GM18499 (cell line): ENCODE data around the gene SLC8A1.

Experiments
- ATAC-seq: cut with Tn5 transposase; IDR thresholded peaks from one replicate; pipeline ENCODE4 v1.9.1; 2021; ENCODE audit warnings: moderate number of reproducible peaks; ENCODE audit not compliant: insufficient read depth, unreplicated experiment

SLC8A1 gene

GRCh38 chr2:40129725-40130124 lies 322.2 kb downstream of the SLC8A1 start:
- ATAC-seq = no peak

- no peak for ATAC-seq
Observed at GRCh38 chr2:40128796-40129195, 323.1 kb downstream of the SLC8A1 start.

- ATAC-seq = no peak
Observed at GRCh38 chr2:40127890-40128557, 323.9 kb downstream of the SLC8A1 start.

GRCh38 chr2:40127146-40127545 lies 324.7 kb downstream of the SLC8A1 start:
- no peak for ATAC-seq

DNA sequence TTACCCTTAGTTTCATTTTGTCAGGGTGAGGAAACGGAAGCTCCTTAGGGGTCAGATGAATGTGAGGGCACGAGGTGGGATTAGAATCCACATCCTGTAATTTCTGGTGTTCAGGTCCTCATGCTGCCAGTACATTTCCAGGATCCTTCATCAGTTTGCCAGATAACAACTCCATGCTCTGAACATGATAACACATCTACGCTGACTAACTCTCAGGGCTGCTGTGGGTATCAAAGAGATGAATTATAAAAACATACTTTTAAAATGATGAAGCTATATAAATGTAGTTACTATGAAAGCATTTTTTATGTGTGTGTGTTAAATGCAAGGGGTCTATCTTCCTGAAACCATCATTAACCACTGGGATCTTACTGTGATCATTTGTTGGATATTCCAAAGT lies 325.9 kb downstream of the SLC8A1 start:
- ATAC-seq = no peak

- ATAC-seq = no peak
Observed at GRCh38 chr2:40123746-40124145, 328.1 kb downstream of the SLC8A1 start.

DNA sequence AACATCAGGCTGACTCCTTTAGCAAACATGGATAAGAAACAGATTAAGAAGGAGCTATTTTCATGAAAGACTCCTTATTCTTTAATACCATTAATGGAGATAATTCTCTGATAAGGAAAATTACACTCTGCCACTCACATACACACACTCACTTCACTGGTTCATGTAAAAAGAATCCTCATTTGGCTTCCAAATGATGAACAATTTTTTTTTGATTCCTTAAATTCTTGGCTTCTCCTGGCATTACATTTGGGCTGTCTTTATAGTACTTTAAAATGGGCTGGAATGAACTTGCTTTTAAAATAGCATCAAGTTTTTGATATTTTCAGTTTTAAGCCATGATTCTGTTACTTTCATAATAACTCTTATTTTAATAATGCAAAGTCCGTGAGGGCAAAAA lies 328.6 kb downstream of the SLC8A1 start:
- no peak for ATAC-seq

GRCh38 chr2:40120957-40121356 lies 330.9 kb downstream of the SLC8A1 start:
- ATAC-seq = no peak

DNA sequence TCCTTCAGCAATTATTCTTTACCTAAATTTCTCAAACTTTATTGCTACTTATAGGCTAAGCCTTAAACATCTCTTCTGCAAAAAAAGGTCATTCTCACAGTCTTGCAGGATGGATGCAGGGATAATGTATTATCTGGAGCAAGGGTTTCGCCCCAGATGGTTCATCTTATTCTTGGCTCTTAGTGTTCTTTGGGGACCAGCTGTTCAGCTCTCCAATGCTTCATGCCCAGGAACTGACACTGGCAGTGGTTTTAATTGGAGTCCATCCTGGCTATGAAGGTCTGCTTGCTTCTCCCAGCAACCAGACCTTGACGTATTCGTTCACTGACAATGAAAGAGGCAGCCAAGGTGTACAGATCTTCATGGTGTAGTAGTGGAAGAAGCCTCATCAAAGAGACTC lies 331.9 kb downstream of the SLC8A1 start:
- no peak for ATAC-seq

GRCh38 chr2:40118622-40119021 lies 333.3 kb downstream of the SLC8A1 start:
- ATAC-seq = no peak

DNA sequence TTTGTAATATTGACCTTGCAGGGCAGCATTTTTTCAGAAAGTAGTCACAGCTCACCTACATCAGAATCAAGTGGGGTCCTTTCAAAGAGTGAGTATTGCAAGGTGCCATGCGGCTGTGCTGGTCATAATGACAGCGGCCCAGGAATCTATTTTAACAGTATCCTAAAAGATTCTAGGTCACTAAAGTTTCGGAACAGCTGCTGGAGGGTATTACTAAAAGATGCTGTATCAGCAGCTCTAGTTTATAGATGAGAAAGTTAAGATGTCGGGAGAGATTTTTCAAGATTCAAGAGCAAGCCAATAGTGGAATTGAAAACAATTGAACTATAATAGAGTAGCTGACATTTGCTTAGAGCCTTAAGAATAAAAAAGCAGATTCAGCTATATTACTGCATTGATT lies 336.0 kb downstream of the SLC8A1 start:
- no peak for ATAC-seq

DNA sequence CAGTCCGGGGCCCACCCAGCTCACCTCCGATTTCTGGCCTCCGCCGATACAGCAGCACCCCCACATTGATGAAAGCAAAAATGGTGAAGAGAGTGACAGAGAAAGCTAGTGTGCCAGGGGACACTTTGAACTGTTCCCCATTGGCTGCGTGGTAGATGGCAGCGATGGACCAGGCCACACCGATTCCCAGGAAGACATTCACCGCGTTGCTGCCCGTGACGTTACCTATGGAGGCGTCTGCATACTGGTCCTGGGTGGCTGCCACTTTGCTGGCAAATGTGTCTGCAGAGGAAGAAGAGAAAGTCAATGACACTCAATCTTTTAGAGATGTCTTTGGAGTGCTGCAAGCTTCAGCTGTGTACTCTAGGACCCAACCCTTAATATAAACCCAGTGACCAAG lies 336.5 kb downstream of the SLC8A1 start:
- no peak for ATAC-seq

DNA sequence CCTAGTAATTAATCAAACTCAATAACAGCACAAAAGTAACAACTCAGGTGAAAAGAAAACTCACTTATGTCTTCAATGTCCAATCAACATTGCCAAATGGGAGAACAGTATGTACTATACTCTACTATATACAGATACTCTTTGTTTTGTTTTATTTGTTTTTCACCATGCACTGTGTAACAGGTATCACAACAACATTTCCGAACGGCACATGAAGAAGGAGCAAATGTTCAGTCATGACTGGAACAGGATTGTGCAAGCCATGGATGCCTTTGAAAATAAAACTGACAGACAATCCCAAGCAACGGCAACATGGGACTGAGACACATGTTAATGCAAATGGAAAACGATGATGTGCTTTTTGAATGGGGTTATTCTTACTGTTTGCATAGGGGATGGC lies 337.9 kb downstream of the SLC8A1 start:
- no peak for ATAC-seq

DNA sequence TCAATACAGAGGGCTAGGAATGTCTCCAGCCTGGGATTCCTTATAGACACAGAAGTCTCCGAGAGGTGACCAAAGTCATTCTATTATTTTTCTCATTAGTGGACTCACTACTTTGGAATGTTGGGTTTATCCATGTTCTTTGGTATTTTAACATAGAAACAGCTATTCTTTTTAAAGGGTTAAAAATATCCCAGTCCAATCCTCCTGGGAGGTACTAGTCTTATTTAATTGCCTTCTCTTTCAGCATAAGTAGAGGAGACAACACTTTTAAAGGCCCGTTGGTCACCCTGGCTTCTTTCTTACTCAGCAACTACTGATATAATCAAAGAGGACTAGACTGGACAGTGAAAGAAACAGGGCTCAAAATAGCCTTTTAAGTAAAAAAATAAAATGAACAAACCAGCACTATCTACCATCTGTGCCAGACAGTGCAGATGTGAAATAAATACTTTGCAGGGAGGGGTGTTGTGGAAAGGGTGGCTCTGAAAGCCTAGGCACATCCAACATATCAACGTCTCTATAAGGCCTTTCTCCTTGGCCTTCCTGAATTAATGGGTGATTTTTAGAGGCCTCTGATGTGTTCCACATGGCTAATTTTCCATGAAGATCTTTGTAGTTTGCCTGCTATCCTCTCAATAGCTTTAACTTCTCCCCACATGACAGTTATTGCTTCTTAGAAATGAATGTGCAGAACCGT lies 338.5 kb downstream of the SLC8A1 start:
- no peak for ATAC-seq

- ATAC-seq = no peak
Observed at GRCh38 chr2:40109381-40109780, 342.5 kb downstream of the SLC8A1 start.

- no peak for ATAC-seq
Observed at GRCh38 chr2:40108851-40109250, 343.0 kb downstream of the SLC8A1 start.

DNA sequence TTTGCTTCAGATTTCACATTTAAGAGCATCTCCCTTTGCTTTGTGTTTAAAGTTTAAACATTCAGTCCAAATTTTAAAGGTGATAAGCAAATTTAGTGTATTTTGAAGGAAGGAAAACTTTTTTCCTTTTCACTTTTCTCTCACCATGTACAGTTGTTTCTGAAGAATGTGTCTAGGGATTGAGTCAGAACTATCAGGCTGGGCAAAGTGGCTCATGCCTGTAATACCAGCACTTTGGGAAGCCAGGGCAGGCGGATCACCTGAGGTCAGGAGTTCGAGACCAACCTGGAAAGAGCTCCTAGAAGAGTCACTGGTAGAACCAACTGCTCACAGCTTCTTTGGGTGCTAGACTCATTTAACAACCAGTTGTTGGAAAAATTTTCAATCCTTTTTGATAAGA lies 345.8 kb downstream of the SLC8A1 start:
- ATAC-seq = no peak

DNA sequence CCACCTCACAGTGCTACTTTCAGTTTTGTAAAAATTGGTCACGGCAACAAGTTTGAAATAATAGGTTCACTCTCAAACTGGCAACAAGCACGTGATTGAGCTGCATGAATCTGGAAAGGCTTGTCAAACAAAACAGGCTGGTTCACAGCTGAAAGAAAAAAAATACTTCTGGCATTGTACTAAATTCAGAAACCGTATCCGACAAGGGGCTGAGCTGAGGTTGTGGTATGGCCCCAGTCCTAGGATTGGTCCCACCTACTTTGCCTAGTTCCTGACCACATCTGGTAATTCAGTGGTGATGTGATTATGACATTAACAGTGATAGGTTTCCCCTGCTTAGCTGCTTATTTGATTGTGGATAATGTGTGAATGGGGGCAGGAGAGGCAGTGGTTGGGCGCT lies 346.3 kb downstream of the SLC8A1 start:
- ATAC-seq = no peak

GRCh38 chr2:40103590-40103989 lies 348.3 kb downstream of the SLC8A1 start:
- no peak for ATAC-seq

- no peak for ATAC-seq
Observed at GRCh38 chr2:40103163-40103562, 348.7 kb downstream of the SLC8A1 start.

DNA sequence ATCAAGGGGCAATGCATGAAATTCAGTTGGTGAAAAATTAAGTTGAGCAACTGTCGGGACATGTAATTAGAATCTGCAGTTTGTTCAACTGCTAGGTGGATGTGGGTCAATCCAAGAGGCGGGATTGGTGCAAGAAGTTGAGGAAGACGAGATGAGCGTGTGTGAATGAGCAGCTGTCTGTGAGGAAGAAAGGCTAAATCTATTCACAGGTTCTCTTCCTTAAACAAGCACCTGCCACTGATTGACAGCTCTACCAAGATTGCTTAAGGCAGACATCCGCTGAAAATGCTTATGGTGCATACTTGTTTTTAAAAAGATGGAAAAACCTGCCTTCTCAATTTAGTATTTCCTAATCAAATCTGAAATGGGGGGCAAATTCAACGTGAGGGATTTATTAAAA lies 349.4 kb downstream of the SLC8A1 start:
- no peak for ATAC-seq

GRCh38 chr2:40101131-40101575 lies 350.7 kb downstream of the SLC8A1 start:
- peak; percentile 81 for ATAC-seq
